Endodermal cell (in vitro differentiated cells): ENCODE results near the gene SHANK1. TPM values are rescaled to one million over a fixed set of nuclear protein-coding genes. Genes with fewer than 3 reads are reported as not detected.

Experiments used
- DNase-seq: peaks from one replicate; pipeline ENCODE4 v3.0.0-alpha.2; 2017
- H3K27ac ChIP-seq: 2 replicates; pipeline ENCODE4 v1.5.1; 2013; ENCODE audit warnings: mild to moderate bottlenecking, low read depth, low read length, moderate library complexity
- H3K27me3 ChIP-seq: 2 replicates; pipeline ENCODE4 v1.6.1; 2013; ENCODE audit warnings: mild to moderate bottlenecking, low read length, moderate library complexity; ENCODE audit not compliant: insufficient read depth, control insufficient read depth, poor library complexity, severe bottlenecking
- H3K36me3 ChIP-seq: 2 replicates; pipeline ENCODE4 v1.7.0; 2013; ENCODE audit warnings: mild to moderate bottlenecking, low read length, moderate library complexity; ENCODE audit not compliant: control insufficient read depth, insufficient read depth
- H3K4me1 ChIP-seq: one replicate; pipeline ENCODE4 v1.7.0; 2013; ENCODE audit warnings: low read length; ENCODE audit not compliant: control insufficient read depth, insufficient read depth
- H3K4me3 ChIP-seq: 2 replicates; pipeline ENCODE4 v1.5.1; 2013; ENCODE audit warnings: mild to moderate bottlenecking, low read length, moderate library complexity
- H3K9ac ChIP-seq: 2 replicates; pipeline ENCODE4 v1.6.1; 2013; ENCODE audit warnings: mild to moderate bottlenecking, low read length, moderate library complexity; ENCODE audit not compliant: poor library complexity, severe bottlenecking; ENCODE audit errors: extremely low read depth
- H3K9me3 ChIP-seq: 2 replicates; pipeline ENCODE4 v1.6.1; 2013; ENCODE audit warnings: mild to moderate bottlenecking, low read length, moderate library complexity; ENCODE audit not compliant: control insufficient read depth
- H3K27ac Mint-ChIP-seq: 2 replicates; pipeline ENCODE4 v1.8.0; 2020; ENCODE audit warnings: mixed read lengths
- H3K27me3 Mint-ChIP-seq: 2 replicates; pipeline ENCODE4 v1.8.0; 2021; ENCODE audit warnings: mild to moderate bottlenecking, mixed read lengths; ENCODE audit not compliant: insufficient read depth
- H3K36me3 Mint-ChIP-seq: 2 replicates; pipeline ENCODE4 v1.8.0; 2020; ENCODE audit warnings: low read depth, mixed read lengths
- H3K4me1 Mint-ChIP-seq: 2 replicates; pipeline ENCODE4 v1.8.0; 2020; ENCODE audit warnings: mixed read lengths
- H3K4me3 Mint-ChIP-seq: 2 replicates; pipeline ENCODE4 v1.8.0; 2020; ENCODE audit warnings: mild to moderate bottlenecking, moderate library complexity, mixed read lengths
- H3K9me3 Mint-ChIP-seq: 2 replicates; pipeline ENCODE4 v1.8.0; 2020; ENCODE audit warnings: mild to moderate bottlenecking, mixed read lengths
- CTCF ChIP-seq: fragments of 200-600 bp; sonication (generic); conservative IDR thresholded peaks from 2 replicates; pipeline ENCODE4 v1.5.0; 2021; ENCODE audit warnings: antibody characterized with exemption, mild to moderate bottlenecking
- WGBS, 2 experiments: methylation state at CpG; one replicate each; pipeline versions ENCODE4 v1.1.5 to v1.1.7; 2013; ENCODE audit warnings: missing lambda C conversion rate in 2 of 2, mixed read lengths in 1 of 2; ENCODE audit not compliant: insufficient coverage in 1 of 2, insufficient read length in 1 of 2; 5-methylcytosine and 5-hydroxymethylcytosine counted together
- total RNA-seq, 2 donors: library from RNA; stranded (reverse); fragmentation: NEBNext Ultra II Directional in 1 of 2; extraction: Animal tissue kit (Norgen Biotek cat#: 25700) in 1 of 2; gene quantifications; 2 replicates in 1 of 2; 3 replicates in 1 of 2; pipeline ENCODE4 v1.2.1, GENCODE V29; 2021

SHANK1 gene
- total RNA-seq, 2 donors from 2014 or later: 1.6 to 1.9 TPM

- Mint-ChIP-seq H3K27ac (no peak overlapping the region), H3K9me3 (no peaks in the 10 kb centered on the region), H3K27me3 (peaks cover 86% of the 10 kb centered on the region), H3K36me3 (no peaks in the 10 kb centered on the region), H3K4me1 (peaks cover 3% of the 10 kb centered on the region), H3K4me3 (no peak overlapping the region)
- H3K27ac ChIP-seq: no peak overlapping the region
- no peak overlapping the region for H3K4me3 ChIP-seq
- WGBS, 2 experiments: 65 to 81% methylated on average over 15 to 56 of the region's 56 CpGs
- no peak overlapping the region for H3K9ac ChIP-seq
- H3K9me3 ChIP-seq: no peaks in the 10 kb centered on the region
- H3K27me3 ChIP-seq: peaks cover 31% of the 10 kb centered on the region
- DNase-seq: no peak
- no peaks in the 10 kb centered on the region for H3K4me1 ChIP-seq
- H3K36me3 ChIP-seq: no peaks in the 10 kb centered on the region
- TF ChIP-seq CTCF: no peak
Measured at GRCh38 chr19:50667177-50667758, 52.3 kb downstream of the SHANK1 start.

GRCh38 chr19:50666346-50667176 lies 53.0 kb downstream of the SHANK1 start:
- no peaks in the 10 kb centered on the region for H3K9me3 Mint-ChIP-seq
- H3K36me3 Mint-ChIP-seq: no peaks in the 10 kb centered on the region
- no peak for TF ChIP-seq CTCF
- Histone ChIP-seq H3K9me3 (no peaks in the 10 kb centered on the region), H3K36me3 (no peaks in the 10 kb centered on the region), H3K4me1 (no peaks in the 10 kb centered on the region), H3K27ac (no peak overlapping the region), H3K4me3 (no peak overlapping the region), H3K27me3 (peaks cover 31% of the 10 kb centered on the region), H3K9ac (no peak overlapping the region)
- peaks cover 3% of the 10 kb centered on the region for H3K4me1 Mint-ChIP-seq
- 86 to 87% methylated on average over 14 to 47 of the region's 47 CpGs for WGBS, 2 experiments
- DNase-seq: no peak
- no peak overlapping the region for H3K27ac Mint-ChIP-seq
- no peak overlapping the region for H3K4me3 Mint-ChIP-seq
- peaks cover 86% of the 10 kb centered on the region for H3K27me3 Mint-ChIP-seq

GRCh38 chr19:50664204-50664603 lies 55.4 kb downstream of the SHANK1 start:
- H3K27ac ChIP-seq: no peak overlapping the region
- no peaks in the 10 kb centered on the region for H3K36me3 ChIP-seq
- H3K27me3 Mint-ChIP-seq: peaks cover 74% of the 10 kb centered on the region
- no peak overlapping the region for H3K27ac Mint-ChIP-seq
- H3K9me3 ChIP-seq: no peaks in the 10 kb centered on the region
- H3K4me1 Mint-ChIP-seq: peaks cover 4% of the 10 kb centered on the region
- no peaks in the 10 kb centered on the region for H3K9me3 Mint-ChIP-seq
- TF ChIP-seq CTCF: no peak
- no peak overlapping the region for H3K4me3 ChIP-seq
- H3K9ac ChIP-seq: no peak overlapping the region
- 79 to 91% methylated on average over 5 to 6 of the region's 6 CpGs for WGBS, 2 experiments
- no peaks in the 10 kb centered on the region for H3K4me1 ChIP-seq
- H3K4me3 Mint-ChIP-seq: no peak overlapping the region
- no peaks in the 10 kb centered on the region for H3K36me3 Mint-ChIP-seq
- H3K27me3 ChIP-seq: peaks cover 18% of the 10 kb centered on the region
- no peak for DNase-seq
